HepG2 (cell line): ENCODE data around the gene CTU2. TPM values are rescaled to one million over a fixed set of nuclear protein-coding genes. Genes with fewer than 3 reads are reported as not detected.

Source experiments
- ATRX ChIP-seq: sonication (generic); formaldehyde crosslinking; IDR thresholded peaks from 2 replicates; pipeline ENCODE4 v1.4.0; 2020; ENCODE audit warnings: missing genetic modification reagents, borderline replicate concordance
- DNMT1 ChIP-seq: sonication (generic); formaldehyde crosslinking; IDR thresholded peaks from 2 replicates; pipeline ENCODE4 v1.5.1; 2020; ENCODE audit warnings: mild to moderate bottlenecking, missing genetic modification reagents
- DR1 ChIP-seq: sonication (generic); formaldehyde crosslinking; IDR thresholded peaks from 2 replicates; pipeline ENCODE4 v1.8.0; 2021; ENCODE audit warnings: mild to moderate bottlenecking, missing genetic modification reagents, inconsistent platforms
- PHB2 ChIP-seq: fragments of 450-650 bp; IDR thresholded peaks from 2 replicates; pipeline ENCODE4 v1.6.1; 2018; ENCODE audit not compliant: partially characterized antibody
- TGIF2 ChIP-seq: IDR thresholded peaks from 2 replicates; pipeline ENCODE4 v1.6.1; 2016; ENCODE audit warnings: control low read depth, missing compliant biosample characterization
- ZBTB42 ChIP-seq: sonication (generic); formaldehyde crosslinking; IDR thresholded peaks from 2 replicates; pipeline ENCODE4 v1.5.0; 2020; ENCODE audit warnings: mild to moderate bottlenecking, missing genetic modification reagents
- ZNF296 ChIP-seq: sonication (generic); formaldehyde crosslinking; conservative IDR thresholded peaks from 2 replicates; pipeline ENCODE4 v1.5.0; 2020; ENCODE audit warnings: mild to moderate bottlenecking, missing genetic modification reagents
- ZNF589 ChIP-seq: sonication (generic); formaldehyde crosslinking; conservative IDR thresholded peaks from 2 replicates; pipeline ENCODE4 v1.8.0; 2022; ENCODE audit warnings: mild to moderate bottlenecking, moderate library complexity, missing genetic modification reagents
- polyA plus RNA-seq, 8 experiments: library from polyadenylated mRNA; depleted of rRNA in 3 of 8; stranded (reverse) in 7 of 8; unstranded in 1 of 8; fragments of >200 nt; fragmentation: Illumina TruSeq in 4 of 8; extraction: Trizol in 4 of 8; gene quantifications; 2 replicates each; pipeline versions ENCODE4 v1.2.1 to v1.2.3, GENCODE V29; 2011 to 2016; ENCODE audit warnings: low read depth in 4 of 8, missing spikeins in 1 of 8, mixed read lengths in 1 of 8; ENCODE audit not compliant: insufficient read depth in 1 of 8
- total RNA-seq, 5 experiments: library from RNA; depleted of rRNA; stranded (reverse); fragments of >200 nt; fragmentation: Illumina TruSeq; extraction: Trizol; gene quantifications; 2 replicates each; pipeline ENCODE4 v1.2.3, GENCODE V29; 2016; ENCODE audit warnings: low read depth in 1 of 5
- TF ChIP-seq, protein P1 (sequence below): sonication (generic); formaldehyde crosslinking; IDR thresholded peaks from 2 replicates; pipeline ENCODE4 v1.4.0; 2020; ENCODE audit warnings: low read depth, missing genetic modification reagents
- TF ChIP-seq, protein P2 (sequence below): sonication (generic); formaldehyde crosslinking; IDR thresholded peaks from 2 replicates; pipeline ENCODE4 v1.4.0; 2020; ENCODE audit warnings: low read depth, mild to moderate bottlenecking, missing genetic modification reagents
- TF ChIP-seq, protein P3 (sequence below): sonication (generic); formaldehyde crosslinking; IDR thresholded peaks from 2 replicates; pipeline ENCODE4 v1.8.0; 2022; ENCODE audit warnings: missing genetic modification reagents, low read depth, mild to moderate bottlenecking, borderline replicate concordance
- TF ChIP-seq, protein P4 (sequence below): sonication (generic); formaldehyde crosslinking; IDR thresholded peaks from 2 replicates; pipeline ENCODE4 v1.4.0; 2020; ENCODE audit warnings: mild to moderate bottlenecking, missing genetic modification reagents
- TF ChIP-seq, protein P5 (sequence below): sonication (generic); formaldehyde crosslinking; IDR thresholded peaks from 2 replicates; pipeline ENCODE4 v1.5.0; 2020; ENCODE audit warnings: mild to moderate bottlenecking, missing genetic modification reagents
- TF ChIP-seq, protein P6 (sequence below): sonication (generic); formaldehyde crosslinking; IDR thresholded peaks from 2 replicates; pipeline ENCODE4 v1.8.0; 2022; ENCODE audit warnings: missing genetic modification reagents, mild to moderate bottlenecking, borderline replicate concordance
- TF ChIP-seq, protein P7 (sequence below): sonication (generic); formaldehyde crosslinking; IDR thresholded peaks from 2 replicates; pipeline ENCODE4 v1.8.1; 2023; ENCODE audit warnings: mild to moderate bottlenecking, inconsistent platforms, moderate library complexity, missing genetic modification reagents, borderline replicate concordance

The CTU2 gene
- total and polyA plus RNA-seq, 2 of the 13 experiments (the other 11 are each of a cell fraction or from before 2014, with no cell fraction given), result 13.3 to 21.9 TPM

DNA sequence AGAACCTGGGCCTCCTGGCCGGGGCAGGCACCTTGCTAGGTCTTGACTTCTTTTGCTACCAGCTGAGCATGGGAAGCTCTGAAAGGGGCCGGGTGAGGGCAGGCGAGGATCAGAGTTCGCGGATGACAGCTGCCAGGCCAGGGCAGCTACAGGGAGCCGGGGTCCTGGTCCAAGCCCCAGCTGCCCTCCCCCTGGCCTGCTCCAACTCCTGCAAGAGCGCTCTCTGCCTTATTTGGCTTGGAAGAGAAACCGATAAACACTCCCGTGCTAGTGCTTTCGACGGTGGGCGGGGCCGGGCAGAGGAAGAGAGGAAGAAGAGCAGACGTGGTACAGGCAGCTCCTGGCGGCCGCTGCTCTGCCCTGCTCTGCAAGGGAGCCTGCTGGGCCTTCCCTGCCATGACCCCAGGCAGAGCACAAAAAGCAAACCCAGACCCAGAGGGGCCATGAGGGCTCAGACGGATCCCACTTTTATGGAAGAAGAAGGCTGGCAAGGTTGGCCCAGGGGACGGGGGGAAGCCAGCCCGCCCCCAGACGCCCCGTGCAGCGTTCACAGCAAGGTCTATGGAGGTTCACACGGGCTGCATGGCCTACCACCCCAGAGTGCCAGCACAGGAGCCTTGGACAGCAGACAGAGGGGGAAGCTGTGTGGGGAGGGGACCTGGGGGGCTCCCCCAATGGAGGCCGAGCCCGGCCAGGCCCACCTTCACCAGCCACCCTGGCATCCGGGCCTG is 53.1 kb downstream of the CTU2 start (continued):
- TF ChIP-seq, protein P1, sequence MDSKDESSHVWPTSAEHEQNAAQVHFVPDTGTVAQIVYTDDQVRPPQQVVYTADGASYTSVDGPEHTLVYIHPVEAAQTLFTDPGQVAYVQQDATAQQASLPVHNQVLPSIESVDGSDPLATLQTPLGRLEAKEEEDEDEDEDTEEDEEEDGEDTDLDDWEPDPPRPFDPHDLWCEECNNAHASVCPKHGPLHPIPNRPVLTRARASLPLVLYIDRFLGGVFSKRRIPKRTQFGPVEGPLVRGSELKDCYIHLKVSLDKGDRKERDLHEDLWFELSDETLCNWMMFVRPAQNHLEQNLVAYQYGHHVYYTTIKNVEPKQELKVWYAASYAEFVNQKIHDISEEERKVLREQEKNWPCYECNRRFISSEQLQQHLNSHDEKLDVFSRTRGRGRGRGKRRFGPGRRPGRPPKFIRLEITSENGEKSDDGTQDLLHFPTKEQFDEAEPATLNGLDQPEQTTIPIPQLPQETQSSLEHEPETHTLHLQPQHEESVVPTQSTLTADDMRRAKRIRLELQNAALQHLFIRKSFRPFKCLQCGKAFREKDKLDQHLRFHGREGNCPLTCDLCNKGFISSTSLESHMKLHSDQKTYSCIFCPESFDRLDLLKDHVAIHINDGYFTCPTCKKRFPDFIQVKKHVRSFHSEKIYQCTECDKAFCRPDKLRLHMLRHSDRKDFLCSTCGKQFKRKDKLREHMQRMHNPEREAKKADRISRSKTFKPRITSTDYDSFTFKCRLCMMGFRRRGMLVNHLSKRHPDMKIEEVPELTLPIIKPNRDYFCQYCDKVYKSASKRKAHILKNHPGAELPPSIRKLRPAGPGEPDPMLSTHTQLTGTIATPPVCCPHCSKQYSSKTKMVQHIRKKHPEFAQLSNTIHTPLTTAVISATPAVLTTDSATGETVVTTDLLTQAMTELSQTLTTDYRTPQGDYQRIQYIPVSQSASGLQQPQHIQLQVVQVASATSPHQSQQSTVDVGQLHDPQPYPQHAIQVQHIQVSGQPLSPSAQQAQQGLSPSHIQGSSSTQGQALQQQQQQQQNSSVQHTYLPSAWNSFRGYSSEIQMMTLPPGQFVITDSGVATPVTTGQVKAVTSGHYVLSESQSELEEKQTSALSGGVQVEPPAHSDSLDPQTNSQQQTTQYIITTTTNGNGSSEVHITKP (CRISPR knock-in tag), result peak; percentile 95
- TF ChIP-seq, protein P2, sequence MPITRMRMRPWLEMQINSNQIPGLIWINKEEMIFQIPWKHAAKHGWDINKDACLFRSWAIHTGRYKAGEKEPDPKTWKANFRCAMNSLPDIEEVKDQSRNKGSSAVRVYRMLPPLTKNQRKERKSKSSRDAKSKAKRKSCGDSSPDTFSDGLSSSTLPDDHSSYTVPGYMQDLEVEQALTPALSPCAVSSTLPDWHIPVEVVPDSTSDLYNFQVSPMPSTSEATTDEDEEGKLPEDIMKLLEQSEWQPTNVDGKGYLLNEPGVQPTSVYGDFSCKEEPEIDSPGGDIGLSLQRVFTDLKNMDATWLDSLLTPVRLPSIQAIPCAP (CRISPR knock-in tag), result 0 out of 2 replicates have a peak, but pooled peaks have one; percentile 30
- TF ChIP-seq ZBTB42 (CRISPR knock-in tag), result no peak
- TF ChIP-seq, protein P3, sequence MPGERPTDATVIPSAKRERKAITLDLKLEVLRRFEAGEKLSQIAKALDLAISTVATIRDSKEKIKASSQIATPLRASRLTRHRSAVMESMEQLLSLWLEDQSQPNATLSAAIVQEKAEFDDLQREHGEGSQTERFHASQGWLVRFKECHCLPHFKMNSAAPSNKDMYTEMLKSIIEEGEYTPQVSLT (CRISPR knock-in tag), result no peak
- no peak for TF ChIP-seq ZNF589 (CRISPR knock-in tag)
- peak; percentile 93 for TF ChIP-seq TGIF2
- TF ChIP-seq, protein P4, sequence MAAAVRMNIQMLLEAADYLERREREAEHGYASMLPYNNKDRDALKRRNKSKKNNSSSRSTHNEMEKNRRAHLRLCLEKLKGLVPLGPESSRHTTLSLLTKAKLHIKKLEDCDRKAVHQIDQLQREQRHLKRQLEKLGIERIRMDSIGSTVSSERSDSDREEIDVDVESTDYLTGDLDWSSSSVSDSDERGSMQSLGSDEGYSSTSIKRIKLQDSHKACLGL (CRISPR knock-in tag), result peak; percentile 6; the same call in 1 of the 2 replicates
- TF ChIP-seq PHB2, result no peak
- TF ChIP-seq, protein P5, sequence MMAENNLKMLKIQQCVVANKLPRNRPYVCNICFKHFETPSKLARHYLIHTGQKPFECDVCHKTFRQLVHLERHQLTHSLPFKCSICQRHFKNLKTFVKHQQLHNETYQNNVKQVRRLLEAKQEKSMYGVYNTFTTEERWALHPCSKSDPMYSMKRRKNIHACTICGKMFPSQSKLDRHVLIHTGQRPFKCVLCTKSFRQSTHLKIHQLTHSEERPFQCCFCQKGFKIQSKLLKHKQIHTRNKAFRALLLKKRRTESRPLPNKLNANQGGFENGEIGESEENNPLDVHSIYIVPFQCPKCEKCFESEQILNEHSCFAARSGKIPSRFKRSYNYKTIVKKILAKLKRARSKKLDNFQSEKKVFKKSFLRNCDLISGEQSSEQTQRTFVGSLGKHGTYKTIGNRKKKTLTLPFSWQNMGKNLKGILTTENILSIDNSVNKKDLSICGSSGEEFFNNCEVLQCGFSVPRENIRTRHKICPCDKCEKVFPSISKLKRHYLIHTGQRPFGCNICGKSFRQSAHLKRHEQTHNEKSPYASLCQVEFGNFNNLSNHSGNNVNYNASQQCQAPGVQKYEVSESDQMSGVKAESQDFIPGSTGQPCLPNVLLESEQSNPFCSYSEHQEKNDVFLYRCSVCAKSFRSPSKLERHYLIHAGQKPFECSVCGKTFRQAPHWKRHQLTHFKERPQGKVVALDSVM (CRISPR knock-in tag), result 0 out of 2 replicates have a peak, but pooled peaks have one; percentile 23
- TF ChIP-seq DR1 (CRISPR knock-in tag), result no peak
- TF ChIP-seq, protein P6, sequence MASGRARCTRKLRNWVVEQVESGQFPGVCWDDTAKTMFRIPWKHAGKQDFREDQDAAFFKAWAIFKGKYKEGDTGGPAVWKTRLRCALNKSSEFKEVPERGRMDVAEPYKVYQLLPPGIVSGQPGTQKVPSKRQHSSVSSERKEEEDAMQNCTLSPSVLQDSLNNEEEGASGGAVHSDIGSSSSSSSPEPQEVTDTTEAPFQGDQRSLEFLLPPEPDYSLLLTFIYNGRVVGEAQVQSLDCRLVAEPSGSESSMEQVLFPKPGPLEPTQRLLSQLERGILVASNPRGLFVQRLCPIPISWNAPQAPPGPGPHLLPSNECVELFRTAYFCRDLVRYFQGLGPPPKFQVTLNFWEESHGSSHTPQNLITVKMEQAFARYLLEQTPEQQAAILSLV (CRISPR knock-in tag), result peak; percentile 68; the same call in 1 of the 2 replicates
- TF ChIP-seq DNMT1 (CRISPR knock-in tag), result peak; percentile 86; the same call in 1 of the 2 replicates
- no peak for TF ChIP-seq ATRX (CRISPR knock-in tag)
- peak; percentile 65; the same call in 1 of the 2 replicates for TF ChIP-seq ZNF296
- TF ChIP-seq, protein P7, sequence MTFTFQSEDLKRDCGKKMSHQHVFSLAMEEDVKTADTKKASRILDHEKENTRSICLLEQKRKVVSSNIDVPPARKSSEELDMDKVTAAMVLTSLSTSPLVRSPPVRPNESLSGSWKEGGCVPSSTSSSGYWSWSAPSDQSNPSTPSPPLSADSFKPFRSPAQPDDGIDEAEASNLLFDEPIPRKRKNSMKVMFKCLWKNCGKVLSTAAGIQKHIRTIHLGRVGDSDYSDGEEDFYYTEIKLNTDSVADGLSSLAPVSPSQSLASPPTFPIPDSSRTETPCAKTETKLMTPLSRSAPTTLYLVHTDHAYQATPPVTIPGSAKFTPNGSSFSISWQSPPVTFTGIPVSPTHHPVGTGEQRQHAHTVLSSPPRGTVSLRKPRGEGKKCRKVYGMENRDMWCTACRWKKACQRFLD (CRISPR knock-in tag), result no peak
